GM12878 (cell line): Measurements from ENCODE around the gene LARP1B. TPM values are rescaled to one million over a fixed set of nuclear protein-coding genes. Genes with fewer than 3 reads are reported as not detected.

Experiments used
- CHD2 ChIP-seq: IDR thresholded peaks from 2 replicates; pipeline ENCODE4 v1.6.1; 2011; ENCODE audit warnings: low read depth, low read length, improper control_type of control experiment, borderline replicate concordance
- CUX1 ChIP-seq: IDR thresholded peaks from 2 replicates; pipeline ENCODE4 v1.6.1; 2012; ENCODE audit warnings: improper control_type of control experiment, low read depth, low read length; ENCODE audit not compliant: insufficient replicate concordance
- EZH2 ChIP-seq: IDR thresholded peaks from 2 replicates; pipeline ENCODE4 v1.6.1; 2012; ENCODE audit warnings: low read depth, mild to moderate bottlenecking, control low read depth, inconsistent platforms, low read length, borderline replicate concordance; ENCODE audit not compliant: control insufficient read depth
- FOXM1 ChIP-seq: IDR thresholded peaks from 2 replicates; pipeline ENCODE4 v1.6.1; 2012; ENCODE audit warnings: low read depth, mild to moderate bottlenecking, inconsistent platforms, low read length, moderate library complexity
- GABPA ChIP-seq: IDR thresholded peaks from 2 replicates; pipeline ENCODE4 v1.6.1; 2014; ENCODE audit warnings: antibody characterized with exemption, low read depth, mild to moderate bottlenecking, inconsistent platforms
- IKZF2 ChIP-seq, 2 experiments: fragments of 450-650 bp; IDR thresholded peaks; 2 replicates each; pipeline ENCODE4 v1.6.1; 2017; ENCODE audit warnings: mild to moderate bottlenecking in 2 of 2, moderate library complexity in 2 of 2
- JUNB ChIP-seq: IDR thresholded peaks from 2 replicates; pipeline ENCODE4 v1.6.1; 2016; ENCODE audit warnings: antibody characterized with exemption, mild to moderate bottlenecking
- NR2F1 ChIP-seq: fragments of 450-650 bp; conservative IDR thresholded peaks from 2 replicates; pipeline ENCODE4 v1.6.1; 2017; ENCODE audit warnings: mild to moderate bottlenecking
- PAX8 ChIP-seq: fragments of 450-650 bp; IDR thresholded peaks from 2 replicates; pipeline ENCODE4 v1.6.1; 2017; ENCODE audit warnings: mild to moderate bottlenecking, moderate library complexity
- PBX3 ChIP-seq: IDR thresholded peaks from 2 replicates; pipeline ENCODE4 v1.6.1; 2011; ENCODE audit warnings: mild to moderate bottlenecking, low read depth, low read length, moderate library complexity; ENCODE audit not compliant: insufficient replicate concordance
- PKNOX1 ChIP-seq: fragments of 450-650 bp; IDR thresholded peaks from 2 replicates; pipeline ENCODE4 v1.6.1; 2016; ENCODE audit warnings: mild to moderate bottlenecking
- PML ChIP-seq: IDR thresholded peaks from 2 replicates; pipeline ENCODE4 v1.6.1; 2012; ENCODE audit warnings: low read length, inconsistent platforms
- RCOR1 ChIP-seq: conservative IDR thresholded peaks from 2 replicates; pipeline ENCODE4 v1.6.1; 2012; ENCODE audit warnings: low read depth, low read length, improper control_type of control experiment
- RELA ChIP-seq: fragments of 450-650 bp; IDR thresholded peaks from 2 replicates; pipeline ENCODE4 v1.8.0; 2014; ENCODE audit warnings: borderline replicate concordance; ENCODE audit not compliant: partially characterized antibody
- RFX5 ChIP-seq: IDR thresholded peaks from 2 replicates; pipeline ENCODE4 v1.6.1; 2011; ENCODE audit warnings: low read depth, low read length, improper control_type of control experiment
- RUNX3 ChIP-seq: IDR thresholded peaks from 2 replicates; pipeline ENCODE4 v1.6.1; 2012; ENCODE audit warnings: low read length, inconsistent platforms
- SREBF2 ChIP-seq: IDR thresholded peaks from 2 replicates; pipeline ENCODE4 v1.6.1; 2012; ENCODE audit warnings: mild to moderate bottlenecking, low read length
- SUPT20H ChIP-seq: IDR thresholded peaks from 2 replicates; pipeline ENCODE4 v1.6.1; 2011; ENCODE audit warnings: low read depth, mild to moderate bottlenecking, low read length, moderate library complexity, borderline replicate concordance; ENCODE audit not compliant: control insufficient read depth
- SUZ12 ChIP-seq: fragments of 200-600 bp; sonication (generic); IDR thresholded peaks from one replicate; pipeline ENCODE4 v1.6.1; 2018; ENCODE audit warnings: antibody characterized with exemption, mild to moderate bottlenecking; ENCODE audit not compliant: unreplicated experiment
- TARDBP ChIP-seq: IDR thresholded peaks from 2 replicates; pipeline ENCODE4 v1.6.1; 2016; ENCODE audit warnings: borderline replicate concordance
- TCF3 ChIP-seq: IDR thresholded peaks from 2 replicates; pipeline ENCODE4 v1.6.1; 2012; ENCODE audit warnings: low read depth, mild to moderate bottlenecking, low read length, borderline replicate concordance; ENCODE audit not compliant: insufficient read depth
- ZBTB33 ChIP-seq: fragments of 450-650 bp; IDR thresholded peaks from 2 replicates; pipeline ENCODE4 v1.6.1; 2017; ENCODE audit warnings: mild to moderate bottlenecking
- ZNF274 ChIP-seq: IDR thresholded peaks from one replicate; pipeline ENCODE4 v1.8.0; 2011; ENCODE audit not compliant: insufficient read length, insufficient read depth
- polyA plus RNA-seq, 11 experiments: library from polyadenylated mRNA; depleted of rRNA in 4 of 11; unstranded in 6 of 11; stranded (reverse) in 5 of 11; fragments of >200 nt; fragmentation: Nextera tagmentation in 4 of 11; fragmentation: Illumina TruSeq in 1 of 11; extraction: Ambion mirVana in 4 of 11; extraction: Trizol in 1 of 11; gene quantifications; 1 replicate in 1 of 11; 2 replicates in 10 of 11; pipeline versions ENCODE4 v1.2.1 to v1.2.3, GENCODE V29; 2011 to 2016; ENCODE audit warnings: inconsistent platforms in 2 of 11, missing spikeins in 2 of 11, low read depth in 1 of 11
- total RNA-seq, 4 experiments: library from RNA; depleted of rRNA in 3 of 4; stranded (reverse); fragments of >200 nt in 3 of 4; fragmentation: Illumina TruSeq in 1 of 4; extraction: Trizol in 1 of 4; gene quantifications; 2 replicates each; pipeline versions ENCODE4 v1.2.1 to v1.2.3, GENCODE V29; 2013 to 2021

LARP1B gene
- total and polyA plus RNA-seq, 10 of the 15 experiments (the other 5 are each of a cell fraction or from before 2014, with no cell fraction given) = 9.2 to 30.9 (median 14.7) TPM

DNA sequence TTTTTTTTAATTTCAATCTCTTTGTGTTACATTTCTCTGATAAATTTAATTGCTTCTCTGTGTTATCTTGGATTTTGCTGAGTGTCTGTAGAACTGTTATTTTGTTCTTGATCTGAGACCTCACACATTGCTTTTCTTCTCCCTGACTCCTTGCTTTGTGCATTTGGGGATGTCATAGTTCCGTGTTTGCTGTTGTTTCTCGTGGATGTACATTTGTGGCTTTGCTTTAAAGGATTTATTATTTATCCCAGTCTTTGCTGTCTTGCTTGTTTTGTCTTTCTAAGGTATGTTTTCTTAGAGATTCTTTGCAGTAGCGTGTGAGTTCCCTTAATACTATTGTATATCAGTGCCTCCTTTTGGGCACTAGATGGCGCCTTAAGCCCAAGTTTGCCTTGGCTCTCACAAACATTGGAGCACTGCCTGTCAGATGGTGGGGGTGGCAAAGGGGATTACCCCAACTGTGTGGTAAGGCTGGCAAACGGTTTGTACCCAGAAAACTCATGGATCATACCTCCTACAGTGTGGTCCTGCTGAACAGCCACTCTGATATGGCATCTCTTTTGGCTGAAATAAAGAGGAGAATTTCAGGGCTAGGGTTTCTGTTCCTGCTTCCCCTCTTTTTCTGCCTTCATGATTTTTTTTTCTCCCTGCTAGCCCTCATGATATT is 130.1 kb downstream of the LARP1B start (continued):
- TF ChIP-seq SUPT20H (no peak), CHD2 (0 out of 2 replicates have a peak, but pooled peaks have one; percentile 44), RELA (peak; percentile 18), CUX1 (no peak), PKNOX1 (peak; percentile 66), TARDBP (no peak), PAX8 (no peak), PBX3 (no peak), RCOR1 (no peak), EZH2 (no peak), RUNX3 (peak; percentile 50; the same call in 1 of the 2 replicates), ZNF274 (no peak), ZBTB33 (no peak), JUNB (no peak), SREBF2 (no peak), PML (no peak), TCF3 (no peak), FOXM1 (no peak), NR2F1 (no peak), IKZF2 (IDR thresholded peaks at IDR 0.05) (no peak), SUZ12 (no peak), GABPA (no peak), RFX5 (no peak)
